ENCODE measurements around the gene WNT9A.

WNT9A gene

GRCh38 chr1:227894831-227895451 lies 52.8 kb downstream of the WNT9A start:
- CTCF ChIA-PET: no interaction called here
- no peak for DNase-seq (ENCODE audit: low read depth, low spot score)
- POLR2A ChIA-PET: no interaction called here
- H3K4me3 ChIP-seq (ENCODE audit: low read depth, low read length): no peak overlapping the region
- TF ChIP-seq CTCF (IDR thresholded peaks at IDR 0.05; ENCODE audit: insufficient read depth, low read length, missing control alignments): no peak

GRCh38 chr1:227893949-227894721 lies 53.6 kb downstream of the WNT9A start:
- ChIA-PET POLR2A (no interaction called here), CTCF (no interaction called here)
- TF ChIP-seq CTCF (IDR thresholded peaks at IDR 0.05; ENCODE audit: insufficient read depth, low read length, missing control alignments): no peak
- no peak overlapping the region for H3K4me3 ChIP-seq (ENCODE audit: low read depth, low read length)
- DNase-seq (ENCODE audit: low read depth, low spot score): no peak

- no peak overlapping the region for H3K4me3 ChIP-seq (ENCODE audit: low read depth, low read length)
- no peak for DNase-seq (ENCODE audit: low read depth, low spot score)
- POLR2A ChIA-PET: no interaction called here
- TF ChIP-seq CTCF (IDR thresholded peaks at IDR 0.05; ENCODE audit: insufficient read depth, low read length, missing control alignments): no peak
- CTCF ChIA-PET: no interaction called here
Observed at GRCh38 chr1:227893300-227893948, 54.3 kb downstream of the WNT9A start.

DNA sequence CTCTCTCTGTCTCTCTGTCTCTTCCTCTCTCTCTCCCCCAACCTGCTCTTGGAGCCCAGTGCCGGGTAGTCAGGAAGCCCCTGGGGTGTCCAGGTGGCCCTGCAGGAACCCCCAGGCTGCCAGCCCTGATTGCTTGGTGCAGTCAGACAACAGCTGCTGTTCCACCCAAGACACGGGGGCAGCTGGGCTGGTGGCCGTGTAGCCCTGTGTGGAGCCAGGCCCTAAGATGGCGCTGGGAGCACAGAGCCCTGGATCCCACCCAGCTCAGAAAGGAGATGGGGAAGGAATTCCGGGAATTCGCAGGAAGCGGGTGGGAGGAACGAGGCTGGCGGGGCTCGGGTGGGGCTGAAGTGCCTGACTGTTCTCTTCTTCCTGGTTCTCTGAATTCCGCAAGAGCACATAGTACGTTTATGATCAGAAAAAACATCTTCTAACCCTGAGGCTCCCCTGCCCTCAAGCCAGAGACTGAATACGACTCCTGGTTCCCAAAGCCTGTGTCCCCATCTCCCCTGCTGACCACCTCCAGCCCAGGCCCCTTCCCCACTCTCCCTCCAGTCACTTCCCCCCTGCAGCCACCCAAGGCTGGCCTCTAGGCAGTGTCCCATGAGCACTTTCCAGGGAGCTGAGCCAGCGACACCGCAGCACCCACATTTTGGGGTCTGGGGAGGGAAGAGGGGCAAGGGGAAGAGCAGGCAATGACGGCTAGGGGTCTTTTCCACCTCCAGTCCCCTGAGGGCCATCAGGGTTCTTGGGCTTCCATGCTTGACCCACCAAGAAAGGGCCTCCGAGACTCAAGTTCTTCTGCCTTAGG lies 55.0 kb downstream of the WNT9A start:
- no peak for DNase-seq (ENCODE audit: low read depth, low spot score)
- ChIA-PET POLR2A (no interaction called here), CTCF (no interaction called here)
- no peak for TF ChIP-seq CTCF (IDR thresholded peaks at IDR 0.05; ENCODE audit: insufficient read depth, low read length, missing control alignments)
- no peak overlapping the region for H3K4me3 ChIP-seq (ENCODE audit: low read depth, low read length)

DNA sequence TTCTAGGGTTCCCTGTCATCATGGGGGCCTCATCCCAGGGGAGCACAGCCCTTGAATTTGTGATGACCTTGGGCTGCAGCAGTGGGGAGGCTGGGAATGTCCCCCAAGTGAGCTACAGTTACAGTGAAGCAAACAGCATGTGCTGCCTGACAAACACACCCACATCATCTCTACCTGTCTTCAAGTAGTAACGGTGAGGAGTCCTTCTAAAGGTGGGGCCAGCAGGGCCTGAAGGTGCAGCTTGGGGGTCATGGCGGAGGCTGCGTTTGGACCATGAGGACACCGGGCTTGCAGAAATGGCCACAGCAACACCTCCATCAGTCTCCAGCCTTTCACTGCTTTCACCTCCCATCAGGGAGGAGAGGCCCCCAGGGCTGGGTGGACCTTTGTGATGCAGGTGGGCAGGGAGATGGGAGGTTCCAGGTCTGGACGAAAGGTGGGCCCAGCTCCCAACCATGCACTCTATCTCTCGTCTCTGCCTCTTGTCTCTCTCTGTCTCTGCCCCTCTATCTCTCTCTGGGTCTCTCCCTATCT lies 55.7 kb downstream of the WNT9A start:
- no peak for TF ChIP-seq CTCF (IDR thresholded peaks at IDR 0.05; ENCODE audit: insufficient read depth, low read length, missing control alignments)
- ChIA-PET POLR2A (no interaction called here), CTCF (no interaction called here)
- no peak for DNase-seq (ENCODE audit: low read depth, low spot score)
- no peak overlapping the region for H3K4me3 ChIP-seq (ENCODE audit: low read depth, low read length)
